HEK293T (cell line): ENCODE measurements around the gene FRMD8.
A peak's percentile ranks its signal among the peaks of the same experiment; 100 is the strongest.

Source experiments
- CTCF ChIA-PET: fragments of 350-600 bp; formaldehyde crosslinking; extraction: SDS; loops from one replicate; lab custom pipeline; 2021; ENCODE audit warnings: antibody characterized with exemption, inconsistent platforms; lab: Yijun Ruan, JAX
- POLR2A ChIA-PET: fragments of 350-600 bp; formaldehyde crosslinking; extraction: SDS; loops from one replicate; lab custom pipeline; 2020; ENCODE audit warnings: antibody characterized with exemption, inconsistent platforms; lab: Yijun Ruan, JAX
- DNase-seq: peaks from one replicate; pipeline ENCODE4 v3.0.0; 2012; ENCODE audit warnings: mixed read lengths; ENCODE audit errors: extremely low spot score
- ARNT ChIP-seq: fragments of 450-650 bp; IDR thresholded peaks from 2 replicates; pipeline ENCODE4 v1.6.1; 2017; ENCODE audit warnings: mild to moderate bottlenecking
- BHLHE40 ChIP-seq: fragments of 450-650 bp; IDR thresholded peaks from 2 replicates; pipeline ENCODE4 v1.6.1; 2016; ENCODE audit warnings: mild to moderate bottlenecking, moderate library complexity, borderline replicate concordance
- CTBP1 ChIP-seq: fragments of 450-650 bp; IDR thresholded peaks from 2 replicates; pipeline ENCODE4 v1.6.1; 2016; ENCODE audit warnings: borderline replicate concordance
- ELF4 ChIP-seq: fragments of 450-650 bp; IDR thresholded peaks from 2 replicates; pipeline ENCODE4 v1.6.1; 2017; ENCODE audit warnings: antibody characterized with exemption
- FOXA1 ChIP-seq: fragments of 450-650 bp; IDR thresholded peaks from 2 replicates; pipeline ENCODE4 v1.6.1; 2016; ENCODE audit warnings: mild to moderate bottlenecking
- FOXK2 ChIP-seq: fragments of 450-650 bp; IDR thresholded peaks from 2 replicates; pipeline ENCODE4 v1.6.1; 2016; ENCODE audit warnings: mild to moderate bottlenecking
- FOXM1 ChIP-seq: fragments of 450-650 bp; IDR thresholded peaks from 2 replicates; pipeline ENCODE4 v1.6.1; 2017; ENCODE audit warnings: mild to moderate bottlenecking, borderline replicate concordance
- HDGF ChIP-seq: fragments of 450-650 bp; IDR thresholded peaks from 2 replicates; pipeline ENCODE4 v1.6.1; 2017; ENCODE audit warnings: antibody characterized with exemption, borderline replicate concordance
- L3MBTL2 ChIP-seq: fragments of 450-650 bp; conservative IDR thresholded peaks from 2 replicates; pipeline ENCODE4 v1.6.1; 2016; ENCODE audit warnings: mild to moderate bottlenecking
- LEF1 ChIP-seq: fragments of 450-650 bp; IDR thresholded peaks from 2 replicates; pipeline ENCODE4 v1.6.1; 2017; ENCODE audit warnings: mild to moderate bottlenecking, borderline replicate concordance
- NFRKB ChIP-seq: fragments of 450-650 bp; IDR thresholded peaks from 2 replicates; pipeline ENCODE4 v1.6.1; 2016; ENCODE audit warnings: mild to moderate bottlenecking, moderate library complexity
- PKNOX1 ChIP-seq: fragments of 450-650 bp; IDR thresholded peaks from 2 replicates; pipeline ENCODE4 v1.6.1; 2016
- SP1 ChIP-seq: fragments of 450-650 bp; IDR thresholded peaks from 2 replicates; pipeline ENCODE4 v1.6.1; 2017
- SUZ12 ChIP-seq: fragments of 450-650 bp; IDR thresholded peaks from 2 replicates; pipeline ENCODE4 v1.6.1; 2016; ENCODE audit warnings: mild to moderate bottlenecking
- TARDBP ChIP-seq: fragments of 450-650 bp; IDR thresholded peaks from 2 replicates; pipeline ENCODE4 v1.6.1; 2016
- ZNF384 ChIP-seq: fragments of 450-650 bp; IDR thresholded peaks from 2 replicates; pipeline ENCODE4 v1.6.1; 2016

The FRMD8 gene

DNA sequence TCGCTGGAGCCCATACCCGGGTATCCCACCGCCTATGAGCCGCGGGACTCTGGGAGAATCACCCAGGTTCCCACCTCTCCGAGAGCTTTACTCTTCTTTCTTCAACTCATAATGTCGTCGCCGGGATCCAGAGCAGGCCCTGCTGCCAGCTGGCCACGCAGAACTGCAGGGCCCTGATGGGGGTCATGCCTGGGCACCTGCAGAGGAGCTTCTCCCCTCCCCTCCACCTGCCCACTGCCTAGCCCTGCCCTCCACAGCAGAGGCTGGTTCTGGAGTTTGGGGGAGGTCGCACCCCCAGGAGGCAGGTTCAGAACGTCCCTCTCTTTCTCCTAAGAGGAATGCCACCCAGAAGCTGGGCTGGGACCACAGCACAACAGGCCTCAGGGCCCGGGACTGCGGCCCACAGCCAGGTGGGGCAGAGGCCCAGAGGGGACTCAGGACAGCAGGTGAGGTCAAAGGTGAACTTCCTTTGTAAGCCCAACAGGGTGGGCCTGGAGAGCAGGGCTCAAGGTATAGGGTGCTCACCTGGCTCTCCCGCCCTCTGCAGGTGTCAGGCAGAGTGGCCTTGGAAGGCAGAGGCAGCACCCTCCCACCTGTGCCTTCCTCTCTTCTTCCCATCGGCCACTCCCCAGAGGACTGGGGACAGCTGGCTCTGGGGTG lies 5.8 kb upstream of the FRMD8 start:
- no peak for DNase-seq
- TF ChIP-seq ELF4, result no peak
- no peak for TF ChIP-seq SP1
- TF ChIP-seq FOXK2, result no peak
- TF ChIP-seq CTBP1, result no peak
- TF ChIP-seq TARDBP, result no peak
- no peak for TF ChIP-seq ZNF384
- no peak for TF ChIP-seq HDGF
- TF ChIP-seq SUZ12, result no peak
- ChIA-PET CTCF (interaction anchor here (0.5 to 1.6 kb wide), 3 partner anchors 10 to 160 kb away, joined by 3 to 5 read pairs (median 4); no protein-coding TSS in a partner anchor), POLR2A (interaction anchor here (0.6 to 16.9 kb wide), 10 partner anchors 8 to 273 kb away, joined by 3 to 264 read pairs (median 4); partner anchors contain the start of genes MALAT1, NEAT1 and POLA2)

GRCh38 chr11:65381716-65382032 lies 4.8 kb upstream of the FRMD8 start:
- ChIA-PET CTCF (no interaction called here), POLR2A (interaction anchor here (0.7 to 16.9 kb wide), 8 partner anchors 14 to 272 kb away, joined by 3 to 264 read pairs (median 8); partner anchors contain the start of genes MALAT1 and NEAT1)
- no peak for TF ChIP-seq LEF1
- peak; percentile 4; the same call in 1 of the 2 replicates for TF ChIP-seq PKNOX1
- no peak for TF ChIP-seq SP1
- peak; percentile 21 for DNase-seq

DNA sequence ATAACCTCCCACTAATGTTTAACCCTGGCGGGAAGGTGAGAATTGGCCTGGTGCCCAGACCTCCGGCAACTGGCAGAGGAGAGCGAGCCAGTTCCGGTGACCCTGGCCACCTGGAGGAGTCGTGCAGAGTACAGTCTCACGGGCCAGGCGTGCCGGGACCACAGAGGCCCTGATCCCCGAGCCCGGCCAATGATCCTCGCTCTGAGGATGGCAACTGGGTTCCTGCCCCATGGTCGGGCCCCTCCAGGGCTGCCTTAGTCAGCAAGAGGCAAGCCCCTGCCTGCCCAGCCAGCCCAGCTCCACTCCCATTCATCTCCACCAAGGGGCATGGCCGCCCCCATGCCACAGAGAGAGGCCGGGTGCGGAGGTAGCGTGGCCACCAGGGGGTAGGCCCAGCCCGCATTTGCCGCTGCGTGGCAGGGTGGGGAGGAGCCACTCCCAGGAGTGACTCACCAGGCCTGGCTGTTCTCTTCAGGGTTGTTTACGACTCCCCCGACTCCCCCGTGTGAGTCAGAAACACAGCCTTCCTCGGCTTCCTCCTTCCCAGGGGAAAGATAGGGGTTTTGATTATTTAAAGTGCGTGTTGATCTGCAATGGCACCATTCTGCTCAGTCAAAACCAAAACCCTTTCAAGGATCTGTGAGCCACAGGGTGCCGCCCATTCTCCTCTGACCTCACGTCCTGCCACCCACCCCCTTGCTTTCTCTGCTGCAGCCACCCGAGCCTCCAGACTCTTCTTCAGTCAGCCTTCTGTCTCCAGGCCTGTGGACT lies 4.2 kb upstream of the FRMD8 start, which contains the start of gene SLC25A45:
Gene SLC25A45 (minus strand): TSS at position 614 of the 771 bp plus-strand sequence. CDS start 695 bp downstream, outside the sequence.
- ChIA-PET CTCF (no interaction called here), POLR2A (interaction anchor here (1.0 to 16.9 kb wide), 7 partner anchors 11 to 127 kb away, joined by 3 to 264 read pairs (median 3); partner anchors contain the start of genes MALAT1 and NEAT1)
- peak; percentile 78 for DNase-seq
- TF ChIP-seq NFRKB (no peak), BHLHE40 (no peak), CTBP1 (no peak), LEF1 (no peak), ARNT (no peak), PKNOX1 (peak; percentile 51; the same call in 1 of the 2 replicates), TARDBP (no peak), FOXK2 (no peak), ZNF384 (no peak), L3MBTL2 (0 out of 2 replicates have a peak, but pooled peaks have one; percentile 44), ELF4 (no peak), FOXM1 (no peak), SUZ12 (no peak), SP1 (no peak), HDGF (peak; percentile 79; the same call in 1 of the 2 replicates), FOXA1 (no peak)

DNA sequence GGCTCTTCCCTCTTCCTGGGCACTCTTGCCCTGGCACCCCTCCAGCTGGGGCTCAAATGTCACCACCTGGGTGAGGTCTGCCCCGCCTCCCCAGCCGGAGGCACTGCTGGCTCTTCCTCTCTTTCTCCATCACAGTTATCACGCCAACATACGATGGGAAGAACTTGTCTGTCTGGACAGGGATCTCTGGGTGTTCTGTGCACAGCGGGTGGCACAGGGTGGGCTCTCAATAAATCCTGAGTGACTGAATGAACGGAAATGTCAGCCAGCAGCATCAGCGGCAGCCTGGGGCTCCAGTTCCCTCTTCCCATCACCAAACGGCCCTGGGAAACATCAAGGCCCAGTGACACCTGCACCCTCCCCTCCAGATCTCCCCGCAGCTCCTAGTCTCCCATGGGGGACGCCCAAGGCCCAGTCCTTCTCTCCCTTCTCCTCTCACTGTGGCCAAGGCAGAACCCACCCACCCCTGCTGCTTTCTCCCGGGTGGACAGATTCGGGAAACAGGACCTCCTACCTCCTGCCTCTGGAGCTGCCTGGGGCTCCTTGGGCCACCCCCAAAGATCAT lies 3.6 kb upstream of the FRMD8 start:
- POLR2A ChIA-PET, result interaction anchor here (1.0 to 16.9 kb wide), 8 partner anchors 12 to 127 kb away, joined by 3 to 264 read pairs (median 3); partner anchors contain the start of genes MALAT1 and NEAT1
- CTCF ChIA-PET, result interaction anchor here (0.6 kb wide), 1 partner anchor 25 kb away, joined by 3 read pairs; no protein-coding TSS in a partner anchor
- no peak for DNase-seq

GRCh38 chr11:65383778-65384177 lies 2.7 kb upstream of the FRMD8 start:
- ChIA-PET CTCF (interaction anchor here (0.6 kb wide), 1 partner anchor 24 kb away, joined by 3 read pairs; no protein-coding TSS in a partner anchor), POLR2A (interaction anchor here (0.6 to 16.9 kb wide), 5 partner anchors 37 to 122 kb away, joined by 3 to 264 read pairs (median 3); partner anchors contain the start of gene NEAT1)
- no peak for TF ChIP-seq FOXA1
- TF ChIP-seq HDGF, result no peak
- no peak for TF ChIP-seq CTBP1
- TF ChIP-seq SUZ12, result no peak
- no peak for TF ChIP-seq PKNOX1
- TF ChIP-seq TARDBP, result no peak
- no peak for TF ChIP-seq L3MBTL2
- no peak for DNase-seq

More for the DNA sequence above, 3.6 kb upstream of the FRMD8 start:
- TF ChIP-seq LEF1, result no peak
- TF ChIP-seq PKNOX1, result peak; percentile 44; the same call in 1 of the 2 replicates
